Neuronal stem cell (in vitro differentiated cells): ENCODE results near the gene ANP32A.

Source experiments
- DNase-seq: peaks from one replicate; pipeline ENCODE4 v3.0.0-alpha.2; 2013; ENCODE audit warnings: low spot score
- H2AFZ ChIP-seq: one replicate; pipeline ENCODE4 v1.6.1; 2013; ENCODE audit warnings: mild to moderate bottlenecking, low read length, inconsistent platforms
- H2AK5ac ChIP-seq: 2 replicates; pipeline ENCODE4 v1.6.1; 2013; ENCODE audit warnings: low read depth, mild to moderate bottlenecking, inconsistent platforms, low read length, moderate library complexity, mixed read lengths
- H2BK120ac ChIP-seq: 2 replicates; pipeline ENCODE4 v1.6.1; 2013; ENCODE audit warnings: low read depth, mild to moderate bottlenecking, inconsistent platforms, low read length, moderate library complexity, mixed read lengths
- H2BK12ac ChIP-seq: one replicate; pipeline ENCODE4 v1.6.1; 2013; ENCODE audit warnings: low read length, inconsistent platforms
- H2BK15ac ChIP-seq: 2 replicates; pipeline ENCODE4 v1.6.1; 2013; ENCODE audit warnings: mild to moderate bottlenecking, low read length, inconsistent platforms, mixed read lengths
- H2BK5ac ChIP-seq: one replicate; pipeline ENCODE4 v1.6.1; 2013; ENCODE audit warnings: inconsistent platforms, mild to moderate bottlenecking, low read length, moderate library complexity
- H3K14ac ChIP-seq: one replicate; pipeline ENCODE4 v1.6.1; 2013; ENCODE audit warnings: low read length, inconsistent platforms
- H3K18ac ChIP-seq: 2 replicates; pipeline ENCODE4 v1.6.1; 2013; ENCODE audit warnings: low read length, inconsistent platforms
- H3K23ac ChIP-seq: 2 replicates; pipeline ENCODE4 v1.6.1; 2013; ENCODE audit warnings: low read depth, mild to moderate bottlenecking, mixed read lengths, low read length, inconsistent platforms; ENCODE audit not compliant: poor library complexity
- H3K27ac ChIP-seq: replicated peaks from 3 replicates; pipeline ENCODE4 v1.5.1; 2013; ENCODE audit warnings: low read length, inconsistent platforms
- H3K27me3 ChIP-seq, 3 experiments: 2 replicates each; pipeline ENCODE4 v1.6.1; 2013; ENCODE audit warnings: low read length in 3 of 3, mild to moderate bottlenecking in 2 of 3, inconsistent platforms in 1 of 3, low read depth in 1 of 3, mixed read lengths in 1 of 3, moderate library complexity in 1 of 3; ENCODE audit not compliant: control insufficient read depth in 3 of 3, insufficient read depth in 3 of 3
- H3K36me3 ChIP-seq, 2 donors: replicated peaks in 1 of 2; 2 replicates each; pipeline ENCODE4 v1.6.1; 2013; ENCODE audit warnings: low read length in 2 of 2; ENCODE audit not compliant: control insufficient read depth in 2 of 2, insufficient read depth in 2 of 2
- H3K4ac ChIP-seq: 2 replicates; pipeline ENCODE4 v1.6.1; 2013; ENCODE audit warnings: inconsistent platforms, mild to moderate bottlenecking, low read length, moderate library complexity
- H3K4me1 ChIP-seq, 2 donors: 1 replicate in 1 of 2; 2 replicates in 1 of 2; pipeline ENCODE4 v1.6.1; 2013; ENCODE audit warnings: low read length in 2 of 2, low read depth in 1 of 2; ENCODE audit not compliant: control insufficient read depth in 2 of 2, insufficient read depth in 1 of 2
- H3K4me2 ChIP-seq: one replicate; pipeline ENCODE4 v1.6.1; 2013; ENCODE audit warnings: mild to moderate bottlenecking, low read length, inconsistent platforms; ENCODE audit not compliant: insufficient read depth, poor library complexity, severe bottlenecking
- H3K4me3 ChIP-seq, 2 donors: 2 replicates each; pipeline ENCODE4 v1.5.1; 2013; ENCODE audit warnings: low read length in 2 of 2, mild to moderate bottlenecking in 2 of 2, inconsistent platforms in 1 of 2, moderate library complexity in 1 of 2
- H3K79me1 ChIP-seq: one replicate; pipeline ENCODE4 v1.6.1; 2013; ENCODE audit warnings: low read depth, mild to moderate bottlenecking, inconsistent platforms, low read length, moderate library complexity
- H3K9ac ChIP-seq: one replicate; pipeline ENCODE4 v1.6.1; 2013; ENCODE audit warnings: mild to moderate bottlenecking, low read depth, low read length, inconsistent platforms; ENCODE audit not compliant: poor library complexity
- H3K9me3 ChIP-seq, 2 donors: replicated peaks in 1 of 2; 2 replicates each; pipeline versions ENCODE3 to v1.6.1; 2013; ENCODE audit warnings: low read length in 2 of 2, mild to moderate bottlenecking in 2 of 2, inconsistent platforms in 1 of 2, low read depth in 1 of 2, mixed read lengths in 1 of 2, moderate library complexity in 1 of 2; ENCODE audit not compliant: control insufficient read depth in 2 of 2, insufficient read depth in 1 of 2
- H4K8ac ChIP-seq: one replicate; pipeline ENCODE4 v1.6.1; 2013; ENCODE audit warnings: low read depth, mild to moderate bottlenecking, inconsistent platforms, low read length, moderate library complexity
- H4K91ac ChIP-seq: one replicate; pipeline ENCODE4 v1.6.1; 2013; ENCODE audit warnings: low read length, low read depth, mild to moderate bottlenecking, inconsistent platforms; ENCODE audit not compliant: poor library complexity
- WGBS, 2 donors: extraction: QIAGEN DNeasy Blood & Tissue Kit; methylation state at CpG; one replicate each; pipeline ENCODE4 v1.1.7; 2013; ENCODE audit warnings: missing lambda C conversion rate in 2 of 2, mixed read lengths in 1 of 2; ENCODE audit not compliant: insufficient read length in 2 of 2, insufficient replicate concordance in 1 of 2; ENCODE audit errors: extremely low coverage in 2 of 2; 5-methylcytosine and 5-hydroxymethylcytosine counted together

The ANP32A gene

DNA sequence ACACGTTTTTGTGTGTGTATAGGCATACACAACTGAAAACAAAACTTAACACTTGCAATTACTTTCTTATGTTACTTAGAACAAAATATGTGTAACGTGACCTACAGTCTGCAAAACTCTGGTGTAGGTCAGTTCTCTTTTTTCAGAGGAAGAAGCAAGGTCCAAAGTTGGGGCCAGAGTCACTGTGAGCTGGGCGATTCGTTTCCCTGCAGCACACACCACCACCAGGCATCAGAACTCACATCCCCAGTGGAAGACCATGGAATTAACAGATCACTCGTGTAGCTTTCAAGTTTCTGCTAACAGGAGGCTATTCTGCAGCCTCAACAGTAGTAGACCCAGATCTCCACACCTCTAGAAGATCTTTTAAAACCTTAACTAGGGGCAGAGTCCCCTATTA is 25.8 kb downstream of the ANP32A start:
- Histone ChIP-seq H4K8ac (no peak overlapping the region), H3K14ac (no peak overlapping the region), H2BK12ac (no peak overlapping the region), H3K23ac (no peak overlapping the region), H3K4me3 (no peak overlapping the region), H3K4ac (no peak overlapping the region), H3K4me1 (peaks cover 35 to 58% of the 10 kb centered on the region in 2 donors), H3K27ac (no peak overlapping the region), H3K4me2 (no peak overlapping the region), H3K9me3 (no peaks in the 10 kb centered on the region), H3K27me3 (no peaks in the 10 kb centered on the region), H4K91ac (no peak overlapping the region), H2AK5ac (no peak overlapping the region), H2AFZ (no peak overlapping the region), H2BK120ac (no peak overlapping the region), H3K36me3 (peaks cover 4 to 80% of the 10 kb centered on the region in 2 donors), H3K9ac (no peak overlapping the region), H3K79me1 (peaks cover 6% of the 10 kb centered on the region), H2BK15ac (no peak overlapping the region), H3K18ac (no peak overlapping the region), H2BK5ac (no peak overlapping the region)
- WGBS, 2 donors = no CpG with 5 or more reads among the region's 5 CpGs
- no peak for DNase-seq

DNA sequence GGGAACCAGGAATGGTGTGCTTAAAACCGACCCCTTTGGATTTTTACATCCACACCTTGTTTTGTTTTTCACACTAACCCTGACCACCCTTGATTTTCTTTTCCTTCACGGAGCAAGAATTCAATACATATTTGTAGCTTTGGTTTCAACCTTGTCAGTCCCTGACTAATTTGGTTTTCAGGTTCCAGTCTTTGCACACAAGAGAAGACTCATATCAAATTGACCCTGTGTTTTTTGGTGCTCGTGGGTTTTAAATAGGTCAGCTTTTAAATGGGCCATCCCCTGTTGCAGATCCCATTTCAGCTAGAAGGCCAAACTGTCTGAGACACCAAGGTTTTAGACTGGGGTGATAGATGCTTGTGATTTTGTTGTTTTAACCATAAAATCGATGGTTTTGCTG is 26.4 kb downstream of the ANP32A start:
- no peak overlapping the region for H3K4ac ChIP-seq
- H2BK5ac ChIP-seq = no peak overlapping the region
- H4K8ac ChIP-seq = no peak overlapping the region
- H3K79me1 ChIP-seq = peaks cover 10% of the 10 kb centered on the region
- no peak overlapping the region for H4K91ac ChIP-seq
- no peak overlapping the region for H2BK12ac ChIP-seq
- no peak for DNase-seq
- peaks cover 4 to 80% of the 10 kb centered on the region in 2 donors for H3K36me3 ChIP-seq
- no peaks in the 10 kb centered on the region for H3K27me3 ChIP-seq
- no peak overlapping the region for H3K18ac ChIP-seq
- no peak overlapping the region for H2AFZ ChIP-seq
- H3K14ac ChIP-seq = no peak overlapping the region
- H3K4me3 ChIP-seq = no peak overlapping the region
- H3K27ac ChIP-seq = no peak overlapping the region
- no peak overlapping the region for H2BK15ac ChIP-seq
- H2BK120ac ChIP-seq = no peak overlapping the region
- no peaks in the 10 kb centered on the region for H3K9me3 ChIP-seq
- H3K9ac ChIP-seq = no peak overlapping the region
- H2AK5ac ChIP-seq = no peak overlapping the region
- no peak overlapping the region for H3K4me2 ChIP-seq
- no CpG with 5 or more reads among the region's 4 CpGs for WGBS, 2 donors
- H3K23ac ChIP-seq = no peak overlapping the region
- peaks cover 37 to 64% of the 10 kb centered on the region in 2 donors for H3K4me1 ChIP-seq

DNA sequence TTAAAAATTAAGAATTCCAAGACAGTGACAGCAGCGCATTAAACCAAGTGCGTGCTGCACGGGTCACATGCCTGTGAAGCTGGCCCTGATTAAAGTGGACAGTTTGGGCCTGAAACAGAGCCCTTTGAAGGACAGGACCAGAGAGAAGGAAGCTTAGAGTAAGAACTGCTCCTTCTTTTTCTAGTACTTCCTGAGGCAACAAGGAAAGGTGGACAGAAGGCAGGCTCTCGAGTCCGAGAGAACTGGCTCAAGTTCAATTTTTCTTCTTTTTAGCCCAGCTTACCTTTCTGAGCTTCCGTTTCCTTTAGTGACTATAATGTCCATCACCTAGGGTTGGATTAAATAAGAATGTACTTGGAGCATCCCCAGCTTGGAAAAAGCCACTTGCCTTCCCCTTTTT is 26.9 kb downstream of the ANP32A start:
- no peak overlapping the region for H3K23ac ChIP-seq
- no peak overlapping the region for H3K4me2 ChIP-seq
- no peaks in the 10 kb centered on the region for H3K27me3 ChIP-seq
- no peak overlapping the region for H3K18ac ChIP-seq
- H2BK12ac ChIP-seq = no peak overlapping the region
- H4K8ac ChIP-seq = no peak overlapping the region
- H3K27ac ChIP-seq = no peak overlapping the region
- no peaks in the 10 kb centered on the region for H3K9me3 ChIP-seq
- no peak overlapping the region for H2BK5ac ChIP-seq
- H2AFZ ChIP-seq = no peak overlapping the region
- H2BK15ac ChIP-seq = no peak overlapping the region
- no peak overlapping the region for H3K4ac ChIP-seq
- H3K4me3 ChIP-seq = no peak overlapping the region
- H3K14ac ChIP-seq = no peak overlapping the region
- H3K9ac ChIP-seq = no peak overlapping the region
- H3K36me3 ChIP-seq = peaks cover 6 to 80% of the 10 kb centered on the region in 2 donors
- no peak overlapping the region for H4K91ac ChIP-seq
- WGBS, 2 donors = no CpG with 5 or more reads among the region's 6 CpGs
- no peak overlapping the region for H2BK120ac ChIP-seq
- no peak for DNase-seq
- no peak overlapping the region for H2AK5ac ChIP-seq
- H3K79me1 ChIP-seq = peaks cover 13% of the 10 kb centered on the region
- H3K4me1 ChIP-seq = peaks cover 37 to 63% of the 10 kb centered on the region in 2 donors

DNA sequence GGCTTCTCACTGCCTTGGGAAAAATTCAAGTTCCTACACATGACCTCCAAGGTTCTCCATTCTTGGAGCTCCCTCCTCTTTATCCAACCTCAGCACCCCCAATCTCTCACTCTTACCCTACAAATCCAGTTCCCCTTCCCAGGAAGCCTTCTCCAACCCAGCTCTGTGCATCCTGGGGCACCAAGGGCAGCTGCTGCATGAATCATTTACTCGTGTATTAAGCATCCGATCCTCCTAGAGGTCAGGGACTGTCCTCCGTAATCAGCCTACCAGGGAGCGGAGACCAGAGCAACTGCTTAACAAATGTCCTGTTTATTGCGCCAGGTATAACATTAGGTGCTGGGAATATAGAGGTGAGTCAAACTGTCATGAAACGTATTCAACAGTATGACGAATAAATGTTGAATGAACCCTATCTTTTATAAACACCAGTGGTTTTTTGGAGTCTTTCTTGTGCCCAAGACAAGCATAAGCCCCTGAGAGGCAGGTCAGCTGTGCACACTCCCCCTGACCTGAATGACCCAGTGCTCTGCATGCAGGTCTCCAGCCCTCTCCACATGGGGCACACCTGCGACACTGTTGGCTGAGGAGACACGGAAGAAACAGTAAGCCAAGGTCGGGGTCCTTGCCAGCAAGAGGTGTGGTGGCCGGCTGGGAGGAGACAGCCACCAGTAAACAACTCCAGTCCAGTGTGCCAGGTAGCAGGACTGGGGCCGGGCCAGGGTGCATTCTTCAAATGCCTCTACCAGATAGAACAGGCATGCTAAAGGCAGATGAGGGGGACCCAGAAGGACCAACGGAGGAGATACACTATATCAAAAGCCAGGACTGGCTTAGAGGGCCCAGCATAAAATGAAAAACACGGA is 27.6 kb downstream of the ANP32A start:
- H3K9ac ChIP-seq = no peak overlapping the region
- H3K14ac ChIP-seq = no peak overlapping the region
- no peak overlapping the region for H3K27ac ChIP-seq
- DNase-seq = no peak
- no peak overlapping the region for H2BK5ac ChIP-seq
- peaks cover 33 to 60% of the 10 kb centered on the region in 2 donors for H3K4me1 ChIP-seq
- no peak overlapping the region for H2BK15ac ChIP-seq
- H3K4me2 ChIP-seq = no peak overlapping the region
- H2BK12ac ChIP-seq = no peak overlapping the region
- no peak overlapping the region for H3K23ac ChIP-seq
- H3K36me3 ChIP-seq = peaks cover 6 to 80% of the 10 kb centered on the region in 2 donors
- H4K8ac ChIP-seq = no peak overlapping the region
- no CpG with 5 or more reads among the region's 14 CpGs for WGBS, 2 donors
- H2AK5ac ChIP-seq = no peak overlapping the region
- H3K4ac ChIP-seq = no peak overlapping the region
- H3K4me3 ChIP-seq = no peak overlapping the region
- H3K79me1 ChIP-seq = peaks cover 13% of the 10 kb centered on the region
- H3K18ac ChIP-seq = no peak overlapping the region
- no peaks in the 10 kb centered on the region for H3K9me3 ChIP-seq
- no peak overlapping the region for H2AFZ ChIP-seq
- H4K91ac ChIP-seq = no peak overlapping the region
- H3K27me3 ChIP-seq = no peaks in the 10 kb centered on the region
- H2BK120ac ChIP-seq = no peak overlapping the region
